Thoracic aorta (tissue), 2 donors: ENCODE measurements around the gene CDCA7L. TPM values are rescaled to one million over a fixed set of nuclear protein-coding genes. Genes with fewer than 3 reads are reported as not detected.

Experiments used
- ATAC-seq: fragments of 150-250 bp; one replicate; pipeline ENCODE4 v1.8.0; 2017; ENCODE audit warnings: low read depth; ENCODE audit not compliant: insufficient number of reproducible peaks, low FRiP score
- DNase-seq: peaks from one replicate; pipeline ENCODE4 v3.0.0-alpha.2; 2020; ENCODE audit warnings: low spot score
- H3K27ac ChIP-seq, 2 donors: fragments of 200-600 bp; sonication (generic); 1 replicate in 1 of 2; 2 replicates in 1 of 2; pipeline ENCODE4 v1.5.1; 2016; ENCODE audit warnings: mild to moderate bottlenecking in 2 of 2, moderate library complexity in 2 of 2
- H3K27me3 ChIP-seq: fragments of 200-600 bp; sonication (generic); replicated peaks from 2 replicates; pipeline ENCODE4 v1.6.0; 2016; ENCODE audit warnings: mild to moderate bottlenecking; ENCODE audit not compliant: insufficient read depth
- H3K36me3 ChIP-seq: fragments of 200-600 bp; sonication (generic); one replicate; pipeline ENCODE4 v1.5.1; 2016
- H3K4me1 ChIP-seq, 2 donors: fragments of 200-600 bp; sonication (generic); 1 replicate in 1 of 2; 2 replicates in 1 of 2; pipeline versions ENCODE4 v1.5.1 to v1.6.0; 2016; ENCODE audit warnings: low read depth in 2 of 2, mild to moderate bottlenecking in 1 of 2; ENCODE audit not compliant: control insufficient read depth in 1 of 2
- H3K4me3 ChIP-seq: fragments of 200-600 bp; sonication (generic); 2 replicates; pipeline ENCODE4 v1.5.1; 2016; ENCODE audit warnings: mild to moderate bottlenecking
- H3K9me3 ChIP-seq: fragments of 200-600 bp; sonication (generic); 2 replicates; pipeline ENCODE4 v1.5.1; 2016
- CTCF ChIP-seq: fragments of 200-600 bp; sonication (generic); IDR thresholded peaks from one replicate; pipeline ENCODE4 v1.5.1; 2019; ENCODE audit warnings: antibody characterized with exemption
- total RNA-seq, 2 donors: library from RNA; depleted of rRNA; stranded (reverse); fragments of >200 nt; gene quantifications; one replicate each; pipeline versions ENCODE4 v1.1.0 to v1.2.3, GENCODE V29; 2016

The CDCA7L gene
- total RNA-seq, 2 donors from 2014 or later = 2.5 to 13.9 TPM

- Histone ChIP-seq H3K36me3 (no peaks in the 10 kb centered on the region), H3K27ac (no peak overlapping the region), H3K4me1 (no peaks in the 10 kb centered on the region), H3K4me3 (no peak overlapping the region), H3K27me3 (no peaks in the 10 kb centered on the region), H3K9me3 (no peaks in the 10 kb centered on the region)
- DNase-seq (no peak), ATAC-seq (no peak)
- no peak for TF ChIP-seq CTCF
Observed at GRCh38 chr7:21966271-21966670, 20.6 kb upstream of the CDCA7L start.

GRCh38 chr7:21965291-21965690 is 19.6 kb upstream of the CDCA7L start:
- H3K4me1 ChIP-seq = no peaks in the 10 kb centered on the region
- DNase-seq (no peak), ATAC-seq (no peak)
- no peak overlapping the region for H3K27ac ChIP-seq
- H3K4me3 ChIP-seq = no peak overlapping the region
- H3K9me3 ChIP-seq = no peaks in the 10 kb centered on the region
- H3K36me3 ChIP-seq = no peaks in the 10 kb centered on the region
- no peaks in the 10 kb centered on the region for H3K27me3 ChIP-seq
- TF ChIP-seq CTCF = no peak

- no peaks in the 10 kb centered on the region for H3K36me3 ChIP-seq
- DNase-seq = no peak
- H3K9me3 ChIP-seq = no peaks in the 10 kb centered on the region
- no peak overlapping the region for H3K27ac ChIP-seq
- ATAC-seq = no peak
- H3K4me1 ChIP-seq = no peaks in the 10 kb centered on the region
- H3K27me3 ChIP-seq = no peaks in the 10 kb centered on the region
- no peak for TF ChIP-seq CTCF
- no peak overlapping the region for H3K4me3 ChIP-seq
Observed at GRCh38 chr7:21962677-21963076, 17.0 kb upstream of the CDCA7L start.

- H3K36me3 ChIP-seq = no peaks in the 10 kb centered on the region
- no peak for TF ChIP-seq CTCF
- ATAC-seq = peak; percentile 43
- H3K27ac ChIP-seq = no peak overlapping the region
- no peaks in the 10 kb centered on the region for H3K4me1 ChIP-seq
- no peaks in the 10 kb centered on the region for H3K9me3 ChIP-seq
- no peaks in the 10 kb centered on the region for H3K27me3 ChIP-seq
- H3K4me3 ChIP-seq = no peak overlapping the region
- no peak for DNase-seq
Observed at GRCh38 chr7:21960922-21961321, 15.2 kb upstream of the CDCA7L start.

GRCh38 chr7:21959387-21959776 is 13.7 kb upstream of the CDCA7L start:
- no peak for TF ChIP-seq CTCF
- no peaks in the 10 kb centered on the region for H3K27me3 ChIP-seq
- H3K27ac ChIP-seq = no peak overlapping the region
- H3K36me3 ChIP-seq = no peaks in the 10 kb centered on the region
- no peak overlapping the region for H3K4me3 ChIP-seq
- DNase-seq (no peak), ATAC-seq (no peak)
- no peaks in the 10 kb centered on the region for H3K4me1 ChIP-seq
- H3K9me3 ChIP-seq = no peaks in the 10 kb centered on the region
